A673 (cell line): ENCODE data around the gene ARHGEF28.

Experiments
- CTCF ChIP-seq: fragments of 300-800, 200-600 bp; sonication (generic); conservative IDR thresholded peaks from 2 replicates; pipeline ENCODE4 v1.5.1; 2017; ENCODE audit warnings: low read depth, mild to moderate bottlenecking, antibody characterized with exemption, low read length, moderate library complexity, mixed read lengths
- EZH2 ChIP-seq: fragments of 200-600 bp; sonication (generic); IDR thresholded peaks from 2 replicates; pipeline ENCODE4 v1.6.1; 2017; ENCODE audit warnings: borderline replicate concordance, low read depth, mild to moderate bottlenecking, mixed read lengths, antibody characterized with exemption, low read length; ENCODE audit not compliant: poor library complexity, severe bottlenecking

GRCh38 chr5:73812457-73812856 lies 186.5 kb downstream of the ARHGEF28 start:
- TF ChIP-seq CTCF (no peak), EZH2 (no peak)
